HepG2 (cell line): ENCODE data around the gene SEMA7A. TPM values are rescaled to one million over a fixed set of nuclear protein-coding genes. Genes with fewer than 3 reads are reported as not detected.

ENCODE experiments used
- ARID2 ChIP-seq: sonication (generic); formaldehyde crosslinking; IDR thresholded peaks from 2 replicates; pipeline ENCODE4 v1.8.1; 2022; ENCODE audit warnings: mild to moderate bottlenecking, missing genetic modification reagents, borderline replicate concordance
- PREB ChIP-seq: sonication (generic); formaldehyde crosslinking; IDR thresholded peaks from 2 replicates; pipeline ENCODE4 v1.4.0; 2020; ENCODE audit warnings: missing genetic modification reagents
- SP2 ChIP-seq: sonication (generic); formaldehyde crosslinking; IDR thresholded peaks from 2 replicates; pipeline ENCODE4 v1.5.1; 2020; ENCODE audit warnings: mild to moderate bottlenecking, missing genetic modification reagents
- SRF ChIP-seq: IDR thresholded peaks from 2 replicates; pipeline ENCODE4 v1.6.1; 2011; ENCODE audit warnings: mild to moderate bottlenecking, low read depth, low read length, moderate library complexity
- THAP8 ChIP-seq: sonication (generic); formaldehyde crosslinking; IDR thresholded peaks from 2 replicates; pipeline ENCODE4 v1.5.1; 2020; ENCODE audit warnings: missing genetic modification reagents, mild to moderate bottlenecking, borderline replicate concordance
- ZNF10 ChIP-seq: sonication (generic); formaldehyde crosslinking; IDR thresholded peaks from 2 replicates; pipeline ENCODE4 v1.4.0; 2020; ENCODE audit warnings: mild to moderate bottlenecking, low read depth, missing genetic modification reagents, borderline replicate concordance
- ZNF292 ChIP-seq: sonication (generic); formaldehyde crosslinking; IDR thresholded peaks from 2 replicates; pipeline ENCODE4 v1.8.1; 2022; ENCODE audit warnings: mild to moderate bottlenecking, low read depth, missing genetic modification reagents, borderline replicate concordance
- ZNF552 ChIP-seq: sonication (generic); formaldehyde crosslinking; IDR thresholded peaks from 2 replicates; pipeline ENCODE4 v1.9.0; 2022; ENCODE audit warnings: missing genetic modification reagents, mild to moderate bottlenecking, borderline replicate concordance
- ZNF746 ChIP-seq: sonication (generic); formaldehyde crosslinking; IDR thresholded peaks from 2 replicates; pipeline ENCODE4 v1.8.0; 2022; ENCODE audit warnings: mild to moderate bottlenecking, missing genetic modification reagents
- ZNF768 ChIP-seq: sonication (generic); formaldehyde crosslinking; IDR thresholded peaks from 2 replicates; pipeline ENCODE4 v1.4.0; 2020; ENCODE audit warnings: missing genetic modification reagents
- ZNF773 ChIP-seq: sonication (generic); formaldehyde crosslinking; IDR thresholded peaks from 2 replicates; pipeline ENCODE4 v1.4.0; 2020; ENCODE audit warnings: missing genetic modification reagents, borderline replicate concordance
- ZNF775 ChIP-seq: sonication (generic); formaldehyde crosslinking; IDR thresholded peaks from 2 replicates; pipeline ENCODE4 v1.4.0; 2020; ENCODE audit warnings: missing genetic modification reagents, mild to moderate bottlenecking, moderate library complexity, borderline replicate concordance
- polyA plus RNA-seq, 8 experiments: library from polyadenylated mRNA; depleted of rRNA in 3 of 8; stranded (reverse) in 7 of 8; unstranded in 1 of 8; fragments of >200 nt; fragmentation: Illumina TruSeq in 4 of 8; extraction: Trizol in 4 of 8; gene quantifications; 2 replicates each; pipeline versions ENCODE4 v1.2.1 to v1.2.3, GENCODE V29; 2011 to 2016; ENCODE audit warnings: low read depth in 4 of 8, missing spikeins in 1 of 8, mixed read lengths in 1 of 8; ENCODE audit not compliant: insufficient read depth in 1 of 8
- total RNA-seq, 5 experiments: library from RNA; depleted of rRNA; stranded (reverse); fragments of >200 nt; fragmentation: Illumina TruSeq; extraction: Trizol; gene quantifications; 2 replicates each; pipeline ENCODE4 v1.2.3, GENCODE V29; 2016; ENCODE audit warnings: low read depth in 1 of 5
- TF ChIP-seq, protein P1 (sequence below): sonication (generic); formaldehyde crosslinking; IDR thresholded peaks from 2 replicates; pipeline ENCODE4 v1.5.1; 2020; ENCODE audit warnings: mild to moderate bottlenecking, missing genetic modification reagents, borderline replicate concordance
- TF ChIP-seq, protein P2 (sequence below): sonication (generic); formaldehyde crosslinking; conservative IDR thresholded peaks from 2 replicates; pipeline ENCODE4 v1.8.0; 2022; ENCODE audit warnings: missing genetic modification reagents
- TF ChIP-seq, protein P3 (sequence below): sonication (generic); formaldehyde crosslinking; IDR thresholded peaks from 2 replicates; pipeline ENCODE4 v1.8.1; 2023; ENCODE audit warnings: mild to moderate bottlenecking, inconsistent platforms, moderate library complexity, missing genetic modification reagents, borderline replicate concordance
- TF ChIP-seq, protein P4 (sequence below): sonication (generic); formaldehyde crosslinking; conservative IDR thresholded peaks from 2 replicates; pipeline ENCODE4 v1.4.0; 2020; ENCODE audit warnings: mild to moderate bottlenecking, missing genetic modification reagents, moderate library complexity
- TF ChIP-seq, protein P5 (sequence below): sonication (generic); formaldehyde crosslinking; IDR thresholded peaks from 2 replicates; pipeline ENCODE4 v1.8.1; 2023; ENCODE audit warnings: mild to moderate bottlenecking, missing genetic modification reagents, borderline replicate concordance

SEMA7A gene
- total and polyA plus RNA-seq, 2 of the 13 experiments (the other 11 are each of a cell fraction or from before 2014, with no cell fraction given) = 9.0 to 15.8 TPM

DNA sequence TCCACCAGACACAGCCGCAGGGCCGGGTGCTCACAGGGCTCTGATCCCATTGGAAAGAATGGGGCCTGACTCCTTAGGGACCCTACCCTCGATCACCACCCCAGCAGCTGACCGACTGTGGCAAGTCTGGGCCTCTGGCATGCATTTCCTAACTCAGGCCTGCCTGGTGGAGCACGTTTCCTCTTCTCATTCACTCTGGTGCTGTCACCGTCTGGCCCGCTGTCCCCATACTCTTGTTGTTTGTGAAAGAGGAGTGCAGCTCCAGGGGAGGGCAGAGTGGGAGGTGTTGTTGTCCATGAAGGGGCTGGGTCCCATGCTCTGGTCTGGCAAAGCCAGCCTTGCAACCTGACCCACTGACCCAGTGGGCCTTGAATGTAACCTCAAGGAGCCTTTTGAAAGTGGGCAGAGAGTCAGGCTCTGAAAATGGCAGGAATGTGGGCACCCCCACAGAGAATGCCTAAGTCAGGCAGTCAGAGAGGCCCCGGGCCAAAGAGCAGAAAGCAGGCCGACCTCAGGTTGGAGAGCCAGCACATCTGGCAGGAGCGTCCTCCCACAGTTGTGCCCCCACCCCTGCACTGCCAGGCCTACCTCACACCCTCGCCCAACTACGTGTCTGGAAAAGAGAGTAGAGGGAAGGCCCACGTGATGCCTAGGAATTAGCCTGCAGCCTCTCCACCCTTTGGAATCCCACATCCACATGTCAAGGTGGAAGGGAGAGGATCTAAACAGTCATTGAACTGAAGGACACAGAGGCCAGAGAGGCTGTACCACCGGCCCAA, 10.9 kb downstream of the SEMA7A start (continued):
- TF ChIP-seq, protein P1, sequence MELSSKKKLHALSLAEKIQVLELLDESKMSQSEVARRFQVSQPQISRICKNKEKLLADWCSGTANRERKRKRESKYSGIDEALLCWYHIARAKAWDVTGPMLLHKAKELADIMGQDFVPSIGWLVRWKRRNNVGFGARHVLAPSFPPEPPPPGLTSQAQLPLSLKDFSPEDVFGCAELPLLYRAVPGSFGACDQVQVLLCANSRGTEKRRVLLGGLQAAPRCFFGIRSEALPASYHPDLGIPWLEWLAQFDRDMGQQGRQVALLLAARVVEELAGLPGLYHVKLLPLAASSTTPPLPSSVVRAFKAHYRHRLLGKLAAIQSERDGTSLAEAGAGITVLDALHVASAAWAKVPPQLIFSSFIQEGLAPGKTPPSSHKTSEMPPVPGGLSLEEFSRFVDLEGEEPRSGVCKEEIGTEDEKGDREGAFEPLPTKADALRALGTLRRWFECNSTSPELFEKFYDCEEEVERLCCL (CRISPR knock-in tag) = no peak
- TF ChIP-seq PREB (no peak), SRF (no peak), ZNF10 (no peak), THAP8 (no peak), ZNF746 (CRISPR knock-in tag) (no peak), SP2 (CRISPR knock-in tag) (no peak), ZNF773 (CRISPR knock-in tag) (no peak), ZNF292 (CRISPR knock-in tag) (0 out of 2 replicates have a peak, but pooled peaks have one; percentile 17), ARID2 (CRISPR knock-in tag) (0 out of 2 replicates have a peak, but pooled peaks have one; percentile 40), ZNF775 (CRISPR knock-in tag) (no peak), ZNF552 (CRISPR knock-in tag) (no peak), ZNF768 (CRISPR knock-in tag) (peak; percentile 96)
- TF ChIP-seq, protein P2, sequence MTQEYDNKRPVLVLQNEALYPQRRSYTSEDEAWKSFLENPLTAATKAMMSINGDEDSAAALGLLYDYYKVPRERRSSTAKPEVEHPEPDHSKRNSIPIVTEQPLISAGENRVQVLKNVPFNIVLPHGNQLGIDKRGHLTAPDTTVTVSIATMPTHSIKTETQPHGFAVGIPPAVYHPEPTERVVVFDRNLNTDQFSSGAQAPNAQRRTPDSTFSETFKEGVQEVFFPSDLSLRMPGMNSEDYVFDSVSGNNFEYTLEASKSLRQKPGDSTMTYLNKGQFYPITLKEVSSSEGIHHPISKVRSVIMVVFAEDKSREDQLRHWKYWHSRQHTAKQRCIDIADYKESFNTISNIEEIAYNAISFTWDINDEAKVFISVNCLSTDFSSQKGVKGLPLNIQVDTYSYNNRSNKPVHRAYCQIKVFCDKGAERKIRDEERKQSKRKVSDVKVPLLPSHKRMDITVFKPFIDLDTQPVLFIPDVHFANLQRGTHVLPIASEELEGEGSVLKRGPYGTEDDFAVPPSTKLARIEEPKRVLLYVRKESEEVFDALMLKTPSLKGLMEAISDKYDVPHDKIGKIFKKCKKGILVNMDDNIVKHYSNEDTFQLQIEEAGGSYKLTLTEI = no peak
- TF ChIP-seq, protein P3, sequence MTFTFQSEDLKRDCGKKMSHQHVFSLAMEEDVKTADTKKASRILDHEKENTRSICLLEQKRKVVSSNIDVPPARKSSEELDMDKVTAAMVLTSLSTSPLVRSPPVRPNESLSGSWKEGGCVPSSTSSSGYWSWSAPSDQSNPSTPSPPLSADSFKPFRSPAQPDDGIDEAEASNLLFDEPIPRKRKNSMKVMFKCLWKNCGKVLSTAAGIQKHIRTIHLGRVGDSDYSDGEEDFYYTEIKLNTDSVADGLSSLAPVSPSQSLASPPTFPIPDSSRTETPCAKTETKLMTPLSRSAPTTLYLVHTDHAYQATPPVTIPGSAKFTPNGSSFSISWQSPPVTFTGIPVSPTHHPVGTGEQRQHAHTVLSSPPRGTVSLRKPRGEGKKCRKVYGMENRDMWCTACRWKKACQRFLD = no peak
- TF ChIP-seq, protein P4, sequence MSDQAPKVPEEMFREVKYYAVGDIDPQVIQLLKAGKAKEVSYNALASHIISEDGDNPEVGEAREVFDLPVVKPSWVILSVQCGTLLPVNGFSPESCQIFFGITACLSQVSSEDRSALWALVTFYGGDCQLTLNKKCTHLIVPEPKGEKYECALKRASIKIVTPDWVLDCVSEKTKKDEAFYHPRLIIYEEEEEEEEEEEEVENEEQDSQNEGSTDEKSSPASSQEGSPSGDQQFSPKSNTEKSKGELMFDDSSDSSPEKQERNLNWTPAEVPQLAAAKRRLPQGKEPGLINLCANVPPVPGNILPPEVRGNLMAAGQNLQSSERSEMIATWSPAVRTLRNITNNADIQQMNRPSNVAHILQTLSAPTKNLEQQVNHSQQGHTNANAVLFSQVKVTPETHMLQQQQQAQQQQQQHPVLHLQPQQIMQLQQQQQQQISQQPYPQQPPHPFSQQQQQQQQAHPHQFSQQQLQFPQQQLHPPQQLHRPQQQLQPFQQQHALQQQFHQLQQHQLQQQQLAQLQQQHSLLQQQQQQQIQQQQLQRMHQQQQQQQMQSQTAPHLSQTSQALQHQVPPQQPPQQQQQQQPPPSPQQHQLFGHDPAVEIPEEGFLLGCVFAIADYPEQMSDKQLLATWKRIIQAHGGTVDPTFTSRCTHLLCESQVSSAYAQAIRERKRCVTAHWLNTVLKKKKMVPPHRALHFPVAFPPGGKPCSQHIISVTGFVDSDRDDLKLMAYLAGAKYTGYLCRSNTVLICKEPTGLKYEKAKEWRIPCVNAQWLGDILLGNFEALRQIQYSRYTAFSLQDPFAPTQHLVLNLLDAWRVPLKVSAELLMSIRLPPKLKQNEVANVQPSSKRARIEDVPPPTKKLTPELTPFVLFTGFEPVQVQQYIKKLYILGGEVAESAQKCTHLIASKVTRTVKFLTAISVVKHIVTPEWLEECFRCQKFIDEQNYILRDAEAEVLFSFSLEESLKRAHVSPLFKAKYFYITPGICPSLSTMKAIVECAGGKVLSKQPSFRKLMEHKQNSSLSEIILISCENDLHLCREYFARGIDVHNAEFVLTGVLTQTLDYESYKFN (CRISPR knock-in tag) = peak; percentile 61
- TF ChIP-seq, protein P5, sequence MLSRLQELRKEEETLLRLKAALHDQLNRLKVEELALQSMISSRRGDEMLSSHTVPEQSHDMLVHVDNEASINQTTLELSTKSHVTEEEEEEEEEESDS (CRISPR knock-in tag) = 0 out of 2 replicates have a peak, but pooled peaks have one; percentile 29
